HEK293 (cell line): ENCODE data around the gene MPPE1.

Experiments
- CTCF ChIA-PET: fragments of 350-600 bp; formaldehyde crosslinking; extraction: SDS; loops from one replicate; lab custom pipeline; 2021; ENCODE audit warnings: antibody characterized with exemption; lab: Yijun Ruan, JAX
- POLR2A ChIA-PET: fragments of 300-600 bp; formaldehyde crosslinking; extraction: SDS; loops from one replicate; lab custom pipeline; 2020; ENCODE audit warnings: antibody characterized with exemption, inconsistent platforms; lab: Yijun Ruan, JAX
- H3K27ac ChIP-seq: fragments of 200-500 bp; sonication (Bioruptor generic); 2 replicates; pipeline ENCODE4 v1.5.1; 2014; ENCODE audit warnings: low read depth, low read length, control low read depth, inconsistent platforms; ENCODE audit errors: extremely low read depth
- H3K36me3 ChIP-seq, 2 experiments: fragments of 200-500 bp in 1 of 2; sonication (Bioruptor generic) in 1 of 2; 1 replicate in 1 of 2; 2 replicates in 1 of 2; pipeline ENCODE4 v1.5.1; 2014 to 2017; ENCODE audit warnings: inconsistent platforms in 2 of 2, low read length in 2 of 2; ENCODE audit not compliant: control insufficient read depth in 2 of 2, insufficient read depth in 1 of 2
- H3K4me1 ChIP-seq: fragments of 200-500 bp; sonication (Bioruptor generic); 2 replicates; pipeline ENCODE4 v1.5.1; 2014; ENCODE audit warnings: mild to moderate bottlenecking, low read length, inconsistent platforms; ENCODE audit not compliant: control insufficient read depth, insufficient read depth
- H3K4me3 ChIP-seq: 2 replicates; pipeline ENCODE4 v1.5.1; 2011; ENCODE audit warnings: low read depth, mild to moderate bottlenecking, control low read depth, low read length, moderate library complexity
- H3K9me3 ChIP-seq: fragments of 200-500 bp; sonication (Bioruptor generic); 2 replicates; pipeline ENCODE4 v1.5.1; 2014; ENCODE audit warnings: low read depth, low read length, inconsistent platforms; ENCODE audit not compliant: control insufficient read depth, insufficient read depth
- AEBP2 ChIP-seq: fragments of 450-650 bp; formaldehyde crosslinking; IDR thresholded peaks from 2 replicates; pipeline ENCODE4 v1.5.1; 2016; ENCODE audit warnings: missing biosample characterization, missing genetic modification characterization, borderline replicate concordance
- FEZF1 ChIP-seq: fragments of 450-650 bp; formaldehyde crosslinking; IDR thresholded peaks from 2 replicates; pipeline ENCODE4 v1.5.1; 2016; ENCODE audit warnings: missing biosample characterization, missing genetic modification characterization
- KLF10 ChIP-seq: fragments of 450-650 bp; IDR thresholded peaks from 2 replicates; pipeline ENCODE4 v1.5.1; 2018; ENCODE audit warnings: missing biosample characterization, mild to moderate bottlenecking, missing genetic modification characterization
- OVOL3 ChIP-seq: fragments of 450-650 bp; formaldehyde crosslinking; IDR thresholded peaks from 2 replicates; pipeline ENCODE4 v1.5.1; 2016; ENCODE audit warnings: missing biosample characterization, missing genetic modification characterization
- PRDM6 ChIP-seq: fragments of 450-650 bp; formaldehyde crosslinking; IDR thresholded peaks from 2 replicates; pipeline ENCODE4 v1.5.1; 2017; ENCODE audit warnings: missing biosample characterization, missing genetic modification characterization
- SCRT2 ChIP-seq: fragments of 450-650 bp; formaldehyde crosslinking; IDR thresholded peaks from 2 replicates; pipeline ENCODE4 v1.5.1; 2016; ENCODE audit warnings: missing biosample characterization, missing genetic modification characterization
- SP2 ChIP-seq: fragments of 450-650 bp; formaldehyde crosslinking; IDR thresholded peaks from 2 replicates; pipeline ENCODE4 v1.5.1; 2016; ENCODE audit warnings: missing biosample characterization, missing genetic modification characterization
- SP7 ChIP-seq: fragments of 450-650 bp; formaldehyde crosslinking; IDR thresholded peaks from 2 replicates; pipeline ENCODE4 v1.5.1; 2016; ENCODE audit warnings: missing biosample characterization, missing genetic modification characterization
- ZBTB21 ChIP-seq: fragments of 450-650 bp; formaldehyde crosslinking; IDR thresholded peaks from 2 replicates; pipeline ENCODE4 v1.5.1; 2017; ENCODE audit warnings: missing biosample characterization, missing genetic modification characterization
- ZNF10 ChIP-seq: fragments of 450-650 bp; formaldehyde crosslinking; IDR thresholded peaks from 2 replicates; pipeline ENCODE4 v1.5.1; 2017; ENCODE audit warnings: missing biosample characterization, missing genetic modification characterization
- ZNF175 ChIP-seq: fragments of 450-650 bp; formaldehyde crosslinking; IDR thresholded peaks from 2 replicates; pipeline ENCODE4 v1.5.1; 2016; ENCODE audit warnings: missing biosample characterization, missing genetic modification characterization
- ZNF202 ChIP-seq: fragments of 450-650 bp; formaldehyde crosslinking; IDR thresholded peaks from 2 replicates; pipeline ENCODE4 v1.5.1; 2016; ENCODE audit warnings: missing biosample characterization, missing genetic modification characterization, borderline replicate concordance
- ZNF248 ChIP-seq: fragments of 450-650 bp; formaldehyde crosslinking; IDR thresholded peaks from 2 replicates; pipeline ENCODE4 v1.5.1; 2017; ENCODE audit warnings: missing biosample characterization, missing genetic modification characterization
- ZNF335 ChIP-seq: fragments of 450-650 bp; formaldehyde crosslinking; conservative IDR thresholded peaks from 2 replicates; pipeline ENCODE4 v1.5.1; 2016; ENCODE audit warnings: missing biosample characterization, missing genetic modification characterization
- ZNF449 ChIP-seq: fragments of 450-650 bp; formaldehyde crosslinking; IDR thresholded peaks from 2 replicates; pipeline ENCODE4 v1.5.1; 2017; ENCODE audit warnings: missing biosample characterization, mild to moderate bottlenecking, missing genetic modification characterization, moderate library complexity
- ZNF48 ChIP-seq: fragments of 450-650 bp; formaldehyde crosslinking; IDR thresholded peaks from 2 replicates; pipeline ENCODE4 v1.5.1; 2016; ENCODE audit warnings: missing biosample characterization, missing genetic modification characterization
- ZNF549 ChIP-seq: fragments of 450-650 bp; IDR thresholded peaks from 2 replicates; pipeline ENCODE4 v1.5.1; 2018; ENCODE audit warnings: missing biosample characterization, missing genetic modification characterization, mild to moderate bottlenecking, inconsistent platforms, moderate library complexity
- ZNF580 ChIP-seq: fragments of 450-650 bp; formaldehyde crosslinking; IDR thresholded peaks from 2 replicates; pipeline ENCODE4 v1.5.1; 2016; ENCODE audit warnings: missing biosample characterization, missing genetic modification characterization
- ZNF677 ChIP-seq: fragments of 450-650 bp; IDR thresholded peaks from 2 replicates; pipeline ENCODE4 v1.5.0; 2018; ENCODE audit warnings: missing biosample characterization, mild to moderate bottlenecking, missing genetic modification characterization, moderate library complexity
- ZNF837 ChIP-seq: fragments of 450-650 bp; formaldehyde crosslinking; IDR thresholded peaks from 2 replicates; pipeline ENCODE4 v1.5.1; 2016; ENCODE audit warnings: missing biosample characterization, missing genetic modification characterization
- ZSCAN4 ChIP-seq: fragments of 450-650 bp; formaldehyde crosslinking; IDR thresholded peaks from 2 replicates; pipeline ENCODE4 v1.5.1; 2017; ENCODE audit warnings: missing biosample characterization, missing genetic modification characterization

Gene MPPE1

GRCh38 chr18:11943551-11943950, 35.4 kb upstream of the MPPE1 start:
- POLR2A ChIA-PET: no interaction called here
- no peak overlapping the region for H3K4me3 ChIP-seq
- H3K27ac ChIP-seq: no peak overlapping the region
- no peaks in the 10 kb centered on the region for H3K9me3 ChIP-seq
- TF ChIP-seq ZNF175 (no peak), SP2 (tag by site-specific recombination) (no peak), ZNF837 (no peak), ZSCAN4 (tag by site-specific recombination) (no peak), ZNF10 (tag by site-specific recombination) (no peak), PRDM6 (tag by site-specific recombination) (no peak), KLF10 (tag by site-specific recombination) (no peak), ZNF449 (tag by site-specific recombination) (no peak), ZNF549 (tag by site-specific recombination) (no peak)
- H3K36me3 ChIP-seq: no peaks in the 10 kb centered on the region
- H3K4me1 ChIP-seq: no peaks in the 10 kb centered on the region
- CTCF ChIA-PET: interaction anchor here (0.7 kb wide), 1 partner anchor 51 kb away, joined by 3 read pairs; no protein-coding TSS in a partner anchor

- POLR2A ChIA-PET: no interaction called here
- TF ChIP-seq ZNF580 (tag by site-specific recombination) (no peak), ZNF335 (tag by site-specific recombination) (no peak), SCRT2 (no peak), ZNF248 (tag by site-specific recombination) (no peak), OVOL3 (tag by site-specific recombination) (no peak), SP7 (tag by site-specific recombination) (no peak), FEZF1 (tag by site-specific recombination) (no peak), ZNF202 (no peak), AEBP2 (tag by site-specific recombination) (no peak), ZNF48 (tag by site-specific recombination) (no peak), ZBTB21 (tag by site-specific recombination) (no peak), ZNF677 (tag by site-specific recombination) (no peak)
- TF ChIP-seq, all 188 proteins: peak for 0
- CTCF ChIA-PET: interaction anchor here (0.6 to 10.2 kb wide), 6 partner anchors 27 to 296 kb away, joined by 3 to 436 read pairs (median 3); no protein-coding TSS in a partner anchor
- Histone ChIP-seq H3K4me1 (no peaks in the 10 kb centered on the region), H3K36me3 (no peaks in the 10 kb centered on the region), H3K9me3 (no peaks in the 10 kb centered on the region), H3K27ac (no peak overlapping the region), H3K4me3 (no peak overlapping the region)
Measured at GRCh38 chr18:11940956-11941355, 32.8 kb upstream of the MPPE1 start.
